AG08396 (cell line): ENCODE data around the gene TNN.

ENCODE experiments used
- DNase-seq: peaks from one replicate; pipeline ENCODE4 v3.0.0; 2012; ENCODE audit warnings: low spot score, mixed read lengths

TNN gene

GRCh38 chr1:175178456-175178855 is 110.8 kb downstream of the TNN start:
- DNase-seq = no peak

DNA sequence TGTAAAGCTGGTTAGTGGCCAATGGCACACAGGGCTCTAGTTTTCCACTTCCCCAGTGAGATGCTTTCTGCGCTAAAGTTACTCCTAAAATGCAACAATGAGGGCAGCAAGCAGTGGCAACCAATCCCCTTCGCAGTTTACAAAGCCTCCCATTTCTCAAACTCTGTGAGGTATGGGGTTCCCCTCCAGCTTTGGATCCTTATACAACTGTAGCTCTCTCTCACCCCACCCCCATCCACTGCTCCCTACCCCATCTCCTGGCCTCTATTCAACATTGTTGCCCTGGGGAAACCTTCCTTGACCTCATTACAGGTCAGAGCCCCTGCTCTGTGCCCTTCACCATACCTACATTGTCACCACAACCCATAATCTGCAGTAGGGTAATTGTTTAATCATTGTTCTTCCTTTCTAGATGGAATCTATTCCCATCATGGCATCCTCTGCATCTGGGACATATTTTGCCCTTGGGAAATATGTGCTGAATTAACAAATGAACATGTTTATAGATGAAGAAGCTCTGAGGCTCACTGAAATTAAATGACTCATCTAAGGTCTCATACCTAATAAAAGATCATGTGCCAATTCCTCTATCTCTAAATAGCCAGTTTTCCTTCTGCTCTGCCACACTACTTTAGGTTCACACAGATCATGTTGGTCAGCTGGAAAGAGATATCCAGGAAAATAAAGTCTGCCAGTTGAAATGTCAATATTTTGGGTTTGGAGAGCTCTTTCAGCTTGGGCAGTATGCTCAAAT is 112.4 kb downstream of the TNN start:
- no peak for DNase-seq

DNA sequence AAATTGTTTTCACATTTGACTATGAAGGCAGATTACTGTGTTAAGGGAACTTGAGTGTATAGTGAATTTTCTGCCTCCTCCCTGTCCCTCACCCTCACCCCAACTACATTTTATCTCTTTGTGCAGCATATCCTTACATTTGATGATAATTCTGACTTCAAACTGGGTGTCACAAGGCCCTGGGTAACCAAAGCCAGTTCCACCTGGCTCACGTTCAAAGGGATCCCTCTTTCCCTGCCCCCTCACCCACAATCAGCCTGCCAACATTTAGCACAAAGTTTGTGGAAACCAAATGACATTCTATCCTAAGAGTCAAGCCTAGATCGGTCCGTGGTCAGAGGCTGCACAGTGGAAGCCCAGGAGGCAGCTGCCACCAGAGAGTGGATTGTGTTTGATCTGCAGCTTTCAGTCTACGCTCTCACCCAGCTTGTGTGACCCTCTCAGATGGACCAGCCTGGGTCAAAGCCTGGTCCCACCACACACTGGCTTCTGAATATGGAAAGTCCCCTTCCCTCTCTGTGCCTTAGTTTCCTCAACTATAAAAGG is 114.6 kb downstream of the TNN start:
- DNase-seq = no peak

GRCh38 chr1:175183586-175183985 is 116.0 kb downstream of the TNN start:
- DNase-seq = no peak

- DNase-seq = no peak
Measured at GRCh38 chr1:175185903-175186302, 118.3 kb downstream of the TNN start.

GRCh38 chr1:175186433-175187160 is 119.0 kb downstream of the TNN start:
- no peak for DNase-seq

- DNase-seq = no peak
Measured at GRCh38 chr1:175188936-175189335, 121.3 kb downstream of the TNN start.

DNA sequence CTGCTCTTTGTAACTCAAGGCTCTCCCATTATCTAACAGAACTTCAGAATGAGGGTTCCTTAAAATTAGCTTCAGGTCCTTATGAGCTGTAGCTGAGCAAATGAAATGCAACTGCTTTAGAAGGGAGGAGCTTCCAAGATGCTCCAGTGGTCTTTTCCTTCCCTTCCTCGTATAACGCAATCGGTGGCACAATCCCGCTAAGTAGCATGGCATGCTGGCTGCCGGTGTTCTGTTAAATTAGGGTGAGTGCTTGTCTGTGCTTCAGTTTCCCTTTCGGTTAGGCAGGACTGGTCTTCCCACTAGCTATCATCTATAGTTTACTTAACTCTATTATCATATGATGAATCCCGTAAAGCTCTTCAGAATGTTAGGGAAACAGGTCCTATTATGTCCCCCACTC is 124.0 kb downstream of the TNN start:
- DNase-seq = peak; percentile 48

DNA sequence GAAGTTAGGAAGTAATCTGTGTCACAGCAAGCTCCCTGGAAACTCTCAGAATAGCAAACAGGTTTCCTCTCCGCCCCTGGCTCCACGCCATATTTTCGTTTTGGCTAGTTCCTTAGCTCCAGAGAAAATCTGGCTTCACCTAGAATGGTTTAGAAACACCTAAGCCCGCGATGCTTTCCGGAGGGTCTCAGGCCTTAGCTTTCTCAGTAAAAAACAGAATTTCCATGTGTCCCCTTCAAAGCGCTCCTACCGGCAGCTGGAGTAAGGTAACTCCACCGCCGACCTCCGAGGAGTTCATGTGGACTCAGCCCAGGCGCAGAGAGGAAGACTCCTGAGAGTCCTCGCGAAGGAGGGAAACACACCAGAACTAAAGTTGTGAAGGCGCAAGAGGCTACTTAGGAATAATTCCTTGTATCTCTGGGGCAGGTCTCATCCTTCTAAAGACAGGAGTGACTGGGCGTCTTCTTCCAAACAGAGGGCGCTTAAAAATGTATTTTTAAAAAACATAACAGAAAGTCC is 124.5 kb downstream of the TNN start:
- peak; percentile 32 for DNase-seq

- peak; percentile 62 for DNase-seq
Measured at GRCh38 chr1:175192630-175193526, 125.2 kb downstream of the TNN start, which contains the start of gene KIAA0040. Gene KIAA0040, minus strand, starts transcription at chr1:175192776. Its CDS starts 31,763 bp downstream, at chr1:175161013.

DNA sequence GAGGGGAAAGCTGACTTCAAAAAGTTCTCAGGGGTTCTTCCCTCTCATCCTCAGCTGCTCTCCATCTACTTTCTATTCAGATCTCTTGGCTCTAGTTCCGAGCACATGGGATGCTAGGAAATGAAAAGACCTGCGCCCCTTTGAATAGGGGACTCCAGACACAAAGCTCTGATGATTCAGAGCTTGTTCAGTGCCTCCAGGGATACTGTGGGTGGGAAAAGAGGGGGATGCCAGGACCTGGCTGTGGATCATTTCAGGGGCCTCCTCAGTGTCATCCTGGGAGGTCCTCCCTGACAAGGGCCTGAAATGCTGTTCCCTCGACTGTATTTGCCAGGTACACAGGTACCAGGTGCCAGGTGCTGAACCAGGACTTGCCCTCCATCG is 125.9 kb downstream of the TNN start:
- no peak for DNase-seq

- DNase-seq = no peak
Measured at GRCh38 chr1:175195281-175195680, 127.6 kb downstream of the TNN start.

DNA sequence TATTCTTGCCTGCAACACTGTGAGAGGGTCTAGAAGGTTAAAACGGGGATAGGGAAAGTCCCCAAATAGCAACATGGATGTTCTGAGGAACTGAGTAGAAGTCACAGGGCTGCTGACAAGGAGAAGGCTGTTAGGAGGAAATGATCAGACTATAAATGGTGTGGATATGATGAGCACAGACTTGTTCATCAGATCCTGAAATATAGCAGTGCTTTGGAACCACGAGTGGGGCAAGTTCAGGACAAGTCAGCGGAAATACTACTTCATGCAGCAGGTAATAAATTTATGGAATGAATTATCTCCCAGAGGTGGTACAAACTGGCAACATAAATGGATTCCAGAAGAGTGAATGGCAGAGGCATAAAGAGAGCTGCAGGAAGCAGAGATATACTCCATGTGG is 128.2 kb downstream of the TNN start:
- DNase-seq = no peak

- DNase-seq = no peak
Measured at GRCh38 chr1:175197531-175197930, 129.9 kb downstream of the TNN start.
